ENCODE data around the gene CACHD1. TPM values are rescaled to one million over a fixed set of nuclear protein-coding genes. Genes with fewer than 3 reads are reported as not detected.

The CACHD1 gene
- total RNA-seq, 1 experiment from 2014 or later = 29.9 TPM

- CTCF ChIA-PET = no interaction called here
- no TSS peak for BruUV-seq (replicated peaks)
- POLR2A ChIA-PET = no interaction called here
- in situ Hi-C loops (cut with HindIII; ENCODE audit: low pct_unique_long_range_greater_than_20kb, low sequenced_read_pairs) (no loop called here), intact Hi-C loops (cut with micrococcal nuclease; ENCODE audit: unreplicated experiment) (no loop called here)
- DNase-seq (ENCODE audit: low read depth, low spot score) (no peak), ATAC-seq (peak; percentile 37)
- no peak for TF ChIP-seq REST (IDR thresholded peaks at IDR 0.05; ENCODE audit: insufficient read depth in 1 of 2, low read depth in 2 of 2, low read length in 1 of 2)
- no peak for TF ChIP-seq TCF7L2 (IDR thresholded peaks at IDR 0.05; ENCODE audit: low read depth, low read length)
- no peak for TF ChIP-seq SIN3A (IDR thresholded peaks at IDR 0.05; ENCODE audit: borderline replicate concordance, insufficient read depth, low read depth, low read length)
- TF ChIP-seq CTCF (IDR thresholded peaks at IDR 0.05) = no peak
- TF ChIP-seq POLR2AphosphoS5 (IDR thresholded peaks at IDR 0.05; ENCODE audit: low read depth, low read length) = no peak
- Histone ChIP-seq H3K4me3 (ENCODE audit: low read depth in 2 of 2, low read length in 2 of 2) (no peak overlapping the region), H3K27me3 (ENCODE audit: control insufficient read depth, insufficient read depth, low read length) (no peaks in the 10 kb centered on the region), H3K36me3 (ENCODE audit: control insufficient read depth, insufficient read depth, low read length) (no peaks in the 10 kb centered on the region), H3K27ac (ENCODE audit: low read length) (no peak overlapping the region), H3K4me1 (ENCODE audit: control insufficient read depth, insufficient read depth, low read length) (peaks cover 78% of the 10 kb centered on the region), H3K9me3 (ENCODE audit: control insufficient read depth, insufficient read depth, low read depth, low read length) (no peaks in the 10 kb centered on the region)
These were observed 9.9 kb downstream of the CACHD1 start for GRCh38 chr1:64479874-64480273.

- CTCF ChIA-PET = interaction anchor here (0.6 kb wide), 1 partner anchor 11 kb away, joined by 3 read pairs; no protein-coding TSS in a partner anchor
- no peaks in the 10 kb centered on the region for H3K36me3 ChIP-seq (ENCODE audit: control insufficient read depth, insufficient read depth, low read length)
- in situ Hi-C loops (cut with HindIII; ENCODE audit: low pct_unique_long_range_greater_than_20kb, low sequenced_read_pairs) = no loop called here
These were observed 11.3 kb downstream of the CACHD1 start for GRCh38 chr1:64480999-64481772.

More at GRCh38 chr1:64480999-64481772, 11.3 kb downstream of the CACHD1 start:
- H3K27me3 ChIP-seq (ENCODE audit: control insufficient read depth, insufficient read depth, low read length) = no peaks in the 10 kb centered on the region
- H3K4me1 ChIP-seq (ENCODE audit: control insufficient read depth, insufficient read depth, low read length) = peaks cover 74% of the 10 kb centered on the region
- BruUV-seq (replicated peaks) = TSS peak; percentile 5
- no peaks in the 10 kb centered on the region for H3K9me3 ChIP-seq (ENCODE audit: control insufficient read depth, insufficient read depth, low read depth, low read length)
- ATAC-seq = no peak
- no peak for DNase-seq (ENCODE audit: low read depth, low spot score)
- no peak overlapping the region for H3K4me3 ChIP-seq (ENCODE audit: low read depth in 2 of 2, low read length in 2 of 2)
- no peak for TF ChIP-seq TCF7L2 (IDR thresholded peaks at IDR 0.05; ENCODE audit: low read depth, low read length)
- TF ChIP-seq POLR2AphosphoS5 (IDR thresholded peaks at IDR 0.05; ENCODE audit: low read depth, low read length) = no peak
- no peak for TF ChIP-seq SIN3A (IDR thresholded peaks at IDR 0.05; ENCODE audit: borderline replicate concordance, insufficient read depth, low read depth, low read length)
- TF ChIP-seq CTCF (IDR thresholded peaks at IDR 0.05) = no peak
- no peak for TF ChIP-seq REST (IDR thresholded peaks at IDR 0.05; ENCODE audit: insufficient read depth in 1 of 2, low read depth in 2 of 2, low read length in 1 of 2)
- intact Hi-C loops (cut with micrococcal nuclease; ENCODE audit: unreplicated experiment) = no loop called here
- H3K27ac ChIP-seq (ENCODE audit: low read length) = peak overlapping the region; percentile 31; the same call in 1 of the 2 replicates
- POLR2A ChIA-PET = no interaction called here
